Measurements from ENCODE around the gene IMPDH1. TPM values are rescaled to one million over a fixed set of nuclear protein-coding genes. Genes with fewer than 3 reads are reported as not detected.

Gene IMPDH1
- total and polyA plus RNA-seq, 2 donors from 2014 or later: 20.9 to 40.3 TPM

DNA sequence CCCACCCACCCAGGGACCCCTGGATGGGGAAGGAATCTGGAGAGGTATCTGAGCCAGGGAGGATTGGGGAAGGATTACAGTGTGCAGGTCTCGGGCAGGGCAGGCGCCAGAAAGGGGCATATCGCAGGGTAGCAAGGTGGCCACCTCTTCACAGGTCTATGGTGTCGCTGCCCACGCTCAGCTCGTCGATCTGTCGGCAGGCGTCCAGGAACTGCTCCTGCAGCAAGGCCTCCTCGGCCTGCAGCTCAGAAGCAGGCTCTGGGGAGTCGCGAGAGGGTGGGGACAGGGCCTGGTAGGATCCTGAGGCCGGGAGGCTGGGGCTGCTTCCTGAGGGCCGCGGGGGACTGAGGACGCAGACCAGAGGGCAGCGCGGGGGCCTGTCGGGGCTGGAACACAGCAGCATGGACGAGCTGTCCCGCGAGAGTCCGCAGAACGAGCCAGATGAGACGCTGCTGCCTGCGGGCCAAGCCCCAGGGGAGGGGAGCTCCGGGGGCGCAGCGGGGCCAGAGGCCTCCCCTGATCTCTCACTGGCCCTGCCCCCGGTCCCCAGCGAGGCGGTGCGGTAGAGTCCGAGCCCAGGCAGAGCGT lies 59.0 kb downstream of the IMPDH1 start:
- FAIRE-seq (no peak), DNase-seq (no peak)
- Histone ChIP-seq H3K27ac (ENCODE audit: low read depth in 2 of 2, low read length in 2 of 2) (no peak overlapping the region), H3K36me3 (ENCODE audit: control insufficient read depth in 2 of 3, insufficient read depth in 3 of 3, low read length in 3 of 3) (no peaks in the 10 kb centered on the region), H3K4me1 (ENCODE audit: control insufficient read depth in 2 of 3, insufficient read depth in 2 of 3, low read depth in 1 of 3, low read length in 3 of 3) (peaks cover 0 to 8% (median 0%) of the 10 kb centered on the region in 3 donors), H3K9me3 (ENCODE audit: control insufficient read depth in 2 of 3, insufficient read depth in 1 of 3, low read length in 3 of 3) (no peaks in the 10 kb centered on the region), H3K9ac (ENCODE audit: low read length in 3 of 3) (no peak overlapping the region), H3K27me3 (ENCODE audit: control insufficient read depth, insufficient read depth, low read length) (peaks cover 11% of the 10 kb centered on the region), H3K4me3 (ENCODE audit: low read length in 3 of 3) (no peak overlapping the region)
- intact Hi-C loops (cut with DNase I): no loop called here
- no peak for TF ChIP-seq CTCF (IDR thresholded peaks at IDR 0.05; ENCODE audit: borderline replicate concordance, extremely low read depth, insufficient read depth)

DNA sequence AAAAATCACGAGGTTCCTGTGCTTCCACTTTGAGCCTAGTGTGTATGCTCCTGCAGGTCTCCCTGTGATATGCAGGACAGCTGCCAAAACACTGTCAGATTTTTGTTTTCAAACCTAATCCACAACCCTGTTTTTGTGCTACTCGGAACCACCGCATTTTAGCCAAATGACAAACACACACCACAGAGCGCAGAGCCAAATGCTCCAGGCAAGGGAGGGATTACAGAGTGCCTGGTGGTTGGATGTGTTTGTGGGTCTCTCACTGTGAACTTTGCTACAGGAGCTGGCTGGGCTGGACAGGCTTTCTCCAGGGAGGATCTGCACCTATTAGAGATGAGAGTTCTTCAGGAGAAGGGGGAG lies 60.3 kb downstream of the IMPDH1 start:
- intact Hi-C loops (cut with DNase I): no loop called here

GRCh38 chr7:128347647-128348097 lies 62.1 kb downstream of the IMPDH1 start:
- FAIRE-seq: no peak
- H3K9ac ChIP-seq (ENCODE audit: low read length in 3 of 3): no peak overlapping the region
- H3K9me3 ChIP-seq (ENCODE audit: control insufficient read depth in 2 of 3, insufficient read depth in 1 of 3, low read length in 3 of 3): no peaks in the 10 kb centered on the region
- peak in 3 of 5 donors; percentile 55 to 75 (median 59) for DNase-seq
- intact Hi-C loops (cut with DNase I): no loop called here
- H3K36me3 ChIP-seq (ENCODE audit: control insufficient read depth in 2 of 3, insufficient read depth in 3 of 3, low read length in 3 of 3): no peaks in the 10 kb centered on the region
- peaks cover 3% of the 10 kb centered on the region for H3K27me3 ChIP-seq (ENCODE audit: control insufficient read depth, insufficient read depth, low read length)
- peaks cover 0 to 10% (median 0%) of the 10 kb centered on the region in 3 donors for H3K4me1 ChIP-seq (ENCODE audit: control insufficient read depth in 2 of 3, insufficient read depth in 2 of 3, low read depth in 1 of 3, low read length in 3 of 3)
- no peak overlapping the region for H3K4me3 ChIP-seq (ENCODE audit: low read length in 3 of 3)
- no peak overlapping the region for H3K27ac ChIP-seq (ENCODE audit: low read depth in 2 of 2, low read length in 2 of 2)
- TF ChIP-seq CTCF (IDR thresholded peaks at IDR 0.05; ENCODE audit: borderline replicate concordance, extremely low read depth, insufficient read depth): peak; percentile 45

More for the DNA sequence above, 60.3 kb downstream of the IMPDH1 start:
- H3K4me1 ChIP-seq (ENCODE audit: control insufficient read depth in 2 of 3, insufficient read depth in 2 of 3, low read depth in 1 of 3, low read length in 3 of 3): peaks cover 0 to 8% (median 0%) of the 10 kb centered on the region in 3 donors
- no peak for DNase-seq
- no peaks in the 10 kb centered on the region for H3K9me3 ChIP-seq (ENCODE audit: control insufficient read depth in 2 of 3, insufficient read depth in 1 of 3, low read length in 3 of 3)
- FAIRE-seq: no peak
- H3K27me3 ChIP-seq (ENCODE audit: control insufficient read depth, insufficient read depth, low read length): peaks cover 11% of the 10 kb centered on the region
- H3K4me3 ChIP-seq (ENCODE audit: low read length in 3 of 3): no peak overlapping the region
- no peak for TF ChIP-seq CTCF (IDR thresholded peaks at IDR 0.05; ENCODE audit: borderline replicate concordance, extremely low read depth, insufficient read depth)
- H3K27ac ChIP-seq (ENCODE audit: low read depth in 2 of 2, low read length in 2 of 2): no peak overlapping the region
- H3K9ac ChIP-seq (ENCODE audit: low read length in 3 of 3): no peak overlapping the region
- H3K36me3 ChIP-seq (ENCODE audit: control insufficient read depth in 2 of 3, insufficient read depth in 3 of 3, low read length in 3 of 3): no peaks in the 10 kb centered on the region

GRCh38 chr7:128344431-128344774 lies 65.4 kb downstream of the IMPDH1 start:
- no peak overlapping the region for H3K27ac ChIP-seq (ENCODE audit: low read depth in 2 of 2, low read length in 2 of 2)
- intact Hi-C loops (cut with DNase I): no loop called here
- DNase-seq: no peak
- H3K9me3 ChIP-seq (ENCODE audit: control insufficient read depth in 2 of 3, insufficient read depth in 1 of 3, low read length in 3 of 3): no peaks in the 10 kb centered on the region
- TF ChIP-seq CTCF (IDR thresholded peaks at IDR 0.05; ENCODE audit: borderline replicate concordance, extremely low read depth, insufficient read depth): no peak
- no peak overlapping the region for H3K9ac ChIP-seq (ENCODE audit: low read length in 3 of 3)
- H3K36me3 ChIP-seq (ENCODE audit: control insufficient read depth in 2 of 3, insufficient read depth in 3 of 3, low read length in 3 of 3): peaks cover 0 to 2% (median 0%) of the 10 kb centered on the region in 3 donors
- peak overlapping the region in 1 of 3 donors; percentile 95 for H3K4me3 ChIP-seq (ENCODE audit: low read length in 3 of 3)
- no peak for FAIRE-seq
- no peaks in the 10 kb centered on the region for H3K27me3 ChIP-seq (ENCODE audit: control insufficient read depth, insufficient read depth, low read length)
- H3K4me1 ChIP-seq (ENCODE audit: control insufficient read depth in 2 of 3, insufficient read depth in 2 of 3, low read depth in 1 of 3, low read length in 3 of 3): peaks cover 0 to 13% (median 0%) of the 10 kb centered on the region in 3 donors
